Measurements from ENCODE around the gene ATN1.

Gene ATN1

GRCh38 chr12:6970096-6970527, 42.4 kb downstream of the ATN1 start:
- H3K4me3 ChIP-seq (ENCODE audit: low read length), result peak overlapping the region; percentile 74
- DNase-seq (ENCODE audit: low read depth), result no peak
- no peak for TF ChIP-seq CTCF (conservative IDR thresholded peaks at IDR 0.05; ENCODE audit: low read length)

- H3K4me3 ChIP-seq (ENCODE audit: low read length), result no peak overlapping the region
- DNase-seq (ENCODE audit: low read depth), result no peak
- no peak for TF ChIP-seq CTCF (conservative IDR thresholded peaks at IDR 0.05; ENCODE audit: low read length)
Measured at GRCh38 chr12:6974180-6974579, 46.4 kb downstream of the ATN1 start.

DNA sequence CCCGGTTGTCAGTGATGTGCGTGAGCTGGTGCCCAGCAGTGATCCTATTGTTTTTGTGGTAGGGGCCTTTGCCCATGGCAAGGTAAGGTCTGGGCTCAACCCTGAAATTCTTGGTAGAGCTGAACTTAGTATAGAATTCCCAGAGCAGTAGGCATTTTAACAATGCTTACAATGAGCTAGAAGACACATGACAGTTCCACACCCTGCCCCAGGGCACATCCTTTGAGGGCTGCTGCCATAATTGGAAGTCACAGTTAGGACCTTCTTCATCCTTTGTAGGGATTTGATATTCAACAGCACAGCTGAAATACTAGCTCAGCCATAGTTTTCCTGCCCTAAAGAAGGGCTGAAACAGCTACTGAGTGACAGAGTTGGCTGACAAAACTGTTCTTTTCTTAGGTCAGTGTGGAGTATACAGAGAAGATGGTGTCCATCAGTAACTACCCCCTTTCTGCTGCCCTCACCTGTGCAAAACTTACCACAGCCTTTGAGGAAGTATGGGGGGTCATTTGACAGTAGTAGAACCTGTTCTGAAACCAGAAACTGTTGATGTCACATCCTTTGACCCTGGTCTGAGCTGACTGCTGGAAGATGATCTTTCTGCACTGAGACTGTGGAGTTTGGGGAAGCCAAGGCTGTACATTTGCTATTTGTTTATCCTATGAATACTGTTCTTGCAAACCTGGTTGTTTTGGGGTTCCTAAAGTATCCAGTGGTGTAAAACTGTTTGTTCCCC, 47.7 kb downstream of the ATN1 start:
- DNase-seq (ENCODE audit: low read depth), result no peak
- TF ChIP-seq CTCF (conservative IDR thresholded peaks at IDR 0.05; ENCODE audit: low read length), result no peak
- H3K4me3 ChIP-seq (ENCODE audit: low read length), result no peak overlapping the region

DNA sequence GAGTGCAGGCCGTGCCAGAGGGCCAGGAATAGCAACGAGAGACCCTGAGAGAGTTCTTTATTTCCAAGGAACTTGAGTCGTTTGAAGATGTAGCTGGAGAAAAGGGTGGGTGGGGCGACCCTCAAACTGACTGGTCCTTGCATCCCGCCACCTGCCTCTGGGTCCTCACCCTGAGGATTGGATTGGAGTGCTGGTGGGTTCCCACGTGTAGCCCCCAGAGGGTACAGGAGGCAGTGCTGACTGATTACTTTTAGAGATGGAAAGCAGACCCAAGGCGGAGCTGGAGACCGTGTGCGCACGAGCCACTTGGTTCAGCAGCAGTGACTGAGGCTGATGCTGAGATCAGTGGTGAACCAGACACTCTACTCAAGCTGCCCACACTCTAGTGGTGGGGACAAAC, 49.9 kb downstream of the ATN1 start:
- DNase-seq (ENCODE audit: low read depth), result no peak
- no peak for TF ChIP-seq CTCF (conservative IDR thresholded peaks at IDR 0.05; ENCODE audit: low read length)
- H3K4me3 ChIP-seq (ENCODE audit: low read length), result no peak overlapping the region

DNA sequence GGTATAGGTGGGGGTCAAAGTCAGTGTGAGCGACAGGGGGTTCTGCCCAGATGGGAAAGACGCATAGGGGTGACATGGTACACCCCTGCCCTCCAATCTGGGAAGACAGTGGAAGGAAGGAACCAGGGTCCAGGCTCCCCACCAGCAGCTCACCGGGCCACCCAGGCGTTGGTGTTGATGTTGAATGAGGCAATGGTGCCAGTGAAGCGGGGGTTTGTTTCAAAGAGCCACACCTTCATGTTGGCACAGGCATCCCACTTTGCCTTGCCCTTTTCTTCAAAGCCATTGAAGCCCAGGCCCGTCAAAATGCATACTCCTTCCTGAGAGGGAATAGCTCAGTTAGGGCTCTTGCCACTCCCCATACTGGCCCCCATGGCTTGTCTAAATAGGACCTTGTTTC, 50.4 kb downstream of the ATN1 start:
- no peak for TF ChIP-seq CTCF (conservative IDR thresholded peaks at IDR 0.05; ENCODE audit: low read length)

GRCh38 chr12:6978611-6979011, 50.9 kb downstream of the ATN1 start:
- no peak overlapping the region for H3K4me3 ChIP-seq (ENCODE audit: low read length)
- DNase-seq (ENCODE audit: low read depth), result no peak
- no peak for TF ChIP-seq CTCF (conservative IDR thresholded peaks at IDR 0.05; ENCODE audit: low read length)

More for the DNA sequence above, 50.4 kb downstream of the ATN1 start:
- no peak overlapping the region for H3K4me3 ChIP-seq (ENCODE audit: low read length)
- no peak for DNase-seq (ENCODE audit: low read depth)

GRCh38 chr12:6979021-6979420, 51.3 kb downstream of the ATN1 start:
- no peak for TF ChIP-seq CTCF (conservative IDR thresholded peaks at IDR 0.05; ENCODE audit: low read length)
- H3K4me3 ChIP-seq (ENCODE audit: low read length), result no peak overlapping the region
- no peak for DNase-seq (ENCODE audit: low read depth)
